ENCODE data around the gene FOXN4.

FOXN4 gene

GRCh38 chr12:109277899-109278762, 31.0 kb downstream of the FOXN4 start:
- DNase-seq: peak; percentile 79

- DNase-seq: no peak
Measured at GRCh38 chr12:109277255-109277898, 31.7 kb downstream of the FOXN4 start.

GRCh38 chr12:109276160-109276559, 32.9 kb downstream of the FOXN4 start:
- DNase-seq: no peak

- DNase-seq: no peak
Measured at GRCh38 chr12:109275173-109275572, 33.9 kb downstream of the FOXN4 start.

- DNase-seq: no peak
Measured at GRCh38 chr12:109274381-109274780, 34.7 kb downstream of the FOXN4 start.

GRCh38 chr12:109273354-109273753, 35.7 kb downstream of the FOXN4 start:
- peak; percentile 90 for DNase-seq

GRCh38 chr12:109271418-109271817, 37.7 kb downstream of the FOXN4 start:
- DNase-seq: no peak

GRCh38 chr12:109270494-109270893, 38.6 kb downstream of the FOXN4 start:
- no peak for DNase-seq

- DNase-seq: no peak
Measured at GRCh38 chr12:109269428-109269827, 39.7 kb downstream of the FOXN4 start.

GRCh38 chr12:109268896-109269295, 40.2 kb downstream of the FOXN4 start:
- no peak for DNase-seq

GRCh38 chr12:109267361-109267760, 41.7 kb downstream of the FOXN4 start:
- no peak for DNase-seq

GRCh38 chr12:109266106-109266879, 42.8 kb downstream of the FOXN4 start:
- no peak for DNase-seq

GRCh38 chr12:109264943-109265650, 44.0 kb downstream of the FOXN4 start:
- no peak for DNase-seq

- peak; percentile 22 for DNase-seq
Measured at GRCh38 chr12:109264095-109264942, 44.8 kb downstream of the FOXN4 start.

- DNase-seq: no peak
Measured at GRCh38 chr12:109263439-109263838, 45.6 kb downstream of the FOXN4 start.

GRCh38 chr12:109261939-109262338, 47.1 kb downstream of the FOXN4 start:
- DNase-seq: no peak

- no peak for DNase-seq
Measured at GRCh38 chr12:109261087-109261486, 48.0 kb downstream of the FOXN4 start.

- no peak for DNase-seq
Measured at GRCh38 chr12:109259545-109259895, 49.6 kb downstream of the FOXN4 start.

GRCh38 chr12:109258607-109259544, 50.2 kb downstream of the FOXN4 start:
- DNase-seq: no peak

- DNase-seq: no peak
Measured at GRCh38 chr12:109258201-109258600, 50.9 kb downstream of the FOXN4 start.

GRCh38 chr12:109256011-109256410, 53.1 kb downstream of the FOXN4 start:
- DNase-seq: no peak
